SJCRH30 (cell line): ENCODE results near the gene PAN2. TPM values are rescaled to one million over a fixed set of nuclear protein-coding genes. Genes with fewer than 3 reads are reported as not detected.
"Not testable (repeated sequence)": the region's sequence is repeated elsewhere in the genome, so short reads cannot be mapped to it uniquely, and the experiment has no call there.

Experiments used
- DNase-seq, 2 experiments: peaks; one replicate each; pipeline ENCODE4 v3.0.0-alpha.2; 2015 to 2020
- H3K27ac ChIP-seq: fragments of 250-450 bp; sonication (Bioruptor Pico); 2 replicates; pipeline ENCODE4 v1.5.1; 2020; ENCODE audit warnings: mild to moderate bottlenecking, moderate library complexity
- H3K27me3 ChIP-seq: fragments of 250-450 bp; sonication (Bioruptor Pico); 2 replicates; pipeline ENCODE4 v1.5.1; 2020; ENCODE audit warnings: mild to moderate bottlenecking, moderate library complexity
- H3K36me3 ChIP-seq: fragments of 250-450 bp; sonication (Bioruptor Pico); 2 replicates; pipeline ENCODE4 v1.5.1; 2020; ENCODE audit warnings: mild to moderate bottlenecking, moderate library complexity
- H3K4me1 ChIP-seq: fragments of 250-450 bp; sonication (Bioruptor Pico); 2 replicates; pipeline ENCODE4 v1.5.1; 2020; ENCODE audit warnings: mild to moderate bottlenecking, moderate library complexity
- H3K4me3 ChIP-seq: fragments of 250-450 bp; sonication (Bioruptor Pico); 2 replicates; pipeline ENCODE4 v1.5.1; 2020; ENCODE audit warnings: mild to moderate bottlenecking, moderate library complexity
- H3K9me3 ChIP-seq: fragments of 250-450 bp; sonication (Bioruptor Pico); replicated peaks from 2 replicates; pipeline ENCODE4 v1.5.1; 2020; ENCODE audit warnings: mild to moderate bottlenecking, moderate library complexity
- total RNA-seq: library from RNA; depleted of rRNA; stranded (reverse); fragments of >200 nt; shearing (Covaris generic); gene quantifications from 2 replicates; pipeline ENCODE4 v1.2.3, GENCODE V29; 2014

PAN2 gene
- total RNA-seq, 1 experiment from 2014 or later = 27.9 TPM

DNA sequence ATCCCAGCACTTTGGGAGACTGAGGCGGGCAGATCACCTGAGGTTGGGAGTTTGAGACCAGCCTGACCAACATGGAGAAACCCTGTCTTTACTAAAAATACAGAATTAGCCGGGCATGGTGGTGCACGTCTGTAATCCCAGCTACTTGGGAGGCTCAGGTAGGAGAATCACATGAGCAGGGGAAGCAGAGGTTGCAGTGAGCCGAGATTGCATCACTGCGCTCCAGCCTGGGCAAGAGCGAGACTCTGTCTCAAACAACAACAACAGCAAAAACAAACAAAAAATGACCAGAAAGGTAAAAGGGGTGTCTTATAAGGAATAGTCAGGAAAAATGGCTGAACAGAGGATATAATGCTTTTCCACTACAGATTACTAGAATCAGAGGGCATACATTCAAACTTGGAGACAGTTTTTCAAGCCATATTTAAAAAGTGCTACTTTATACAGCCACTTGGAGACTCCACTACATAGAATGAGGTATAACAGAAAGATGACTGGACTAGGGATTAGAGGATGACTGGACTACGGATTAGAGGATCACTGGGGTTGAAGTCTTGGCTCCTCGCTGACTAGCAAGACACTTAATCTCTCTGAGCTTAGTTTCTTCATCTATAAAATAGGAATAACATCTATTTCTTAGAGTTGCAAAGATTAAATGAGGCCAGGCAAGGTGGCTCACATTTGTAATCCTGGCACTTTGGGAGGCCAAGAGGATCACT, 28.8 kb downstream of the PAN2 start:
- Histone ChIP-seq H3K27ac (no peak overlapping the region), H3K27me3 (no peaks in the 10 kb centered on the region), H3K4me1 (peaks cover 8% of the 10 kb centered on the region; the same call in 1 of the 2 replicates), H3K4me3 (no peak overlapping the region), H3K9me3 (no peaks in the 10 kb centered on the region), H3K36me3 (peaks cover 27% of the 10 kb centered on the region)
- DNase-seq = no peak

DNA sequence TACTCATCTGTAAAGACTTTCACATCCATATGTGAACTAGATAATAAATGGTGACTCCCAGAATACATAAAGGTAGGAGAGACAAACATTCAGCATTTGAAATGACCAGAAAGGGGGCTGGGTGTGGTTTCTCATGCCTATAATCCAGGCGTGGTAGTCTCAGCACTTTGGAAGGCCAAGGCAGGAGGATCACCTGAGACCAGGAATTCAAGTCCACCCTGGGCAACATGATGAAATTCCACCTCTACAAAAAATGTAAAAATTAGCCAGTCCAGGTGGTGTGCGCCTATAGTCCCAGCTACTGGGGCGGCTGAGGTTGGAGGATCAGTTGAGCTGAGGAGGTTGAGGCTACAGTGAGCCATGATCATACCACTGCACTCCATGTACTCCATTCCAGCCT, 29.5 kb downstream of the PAN2 start:
- Histone ChIP-seq H3K9me3 (no peaks in the 10 kb centered on the region), H3K27ac (no peak overlapping the region), H3K4me3 (no peak overlapping the region), H3K36me3 (peaks cover 22% of the 10 kb centered on the region), H3K4me1 (peaks cover 8% of the 10 kb centered on the region; the same call in 1 of the 2 replicates), H3K27me3 (no peaks in the 10 kb centered on the region)
- DNase-seq = no peak

DNA sequence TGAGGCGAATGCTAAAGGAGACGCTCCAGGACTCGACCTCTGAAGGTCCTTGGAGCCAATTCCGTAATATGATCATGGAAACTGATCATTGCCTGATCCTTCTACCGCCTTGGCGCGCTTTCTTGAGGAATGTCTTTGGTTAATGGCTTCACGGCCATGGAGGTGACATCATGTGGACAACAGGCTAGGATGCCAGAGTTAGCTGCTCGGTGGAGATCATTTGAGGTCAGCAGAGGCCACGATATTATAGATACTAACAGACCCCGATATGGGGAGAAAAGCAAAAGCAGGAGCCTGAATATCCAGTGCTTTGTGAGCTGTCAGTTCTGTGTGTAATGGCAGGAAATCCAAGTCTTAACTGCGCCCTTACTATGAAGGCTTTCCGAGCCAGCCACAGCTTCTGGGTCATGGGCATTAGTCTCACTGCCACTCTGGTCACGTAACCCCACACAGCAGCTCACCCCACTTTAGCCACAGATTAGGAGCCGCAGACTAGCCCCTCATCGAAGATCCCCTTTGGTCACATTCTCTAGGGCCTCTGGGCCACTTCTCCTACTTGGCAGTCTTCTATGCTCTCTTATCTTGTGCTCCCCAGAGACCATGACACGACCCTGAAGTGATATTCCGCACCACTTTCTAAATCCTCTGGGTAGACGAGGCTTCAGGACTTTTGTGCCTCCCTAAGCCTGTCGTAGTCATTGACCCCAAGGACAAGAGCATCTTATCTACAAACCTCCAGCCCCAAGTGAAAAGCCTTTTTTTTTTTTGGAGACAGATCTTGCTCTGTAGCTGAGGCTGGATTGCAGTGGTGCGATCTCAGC, 32.9 kb downstream of the PAN2 start:
- Histone ChIP-seq H3K4me1 (peaks cover 10% of the 10 kb centered on the region; the same call in 1 of the 2 replicates), H3K9me3 (no peaks in the 10 kb centered on the region), H3K4me3 (peak overlapping the region; percentile 85), H3K27me3 (no peaks in the 10 kb centered on the region), H3K27ac (peak overlapping the region; percentile 84), H3K36me3 (peaks cover 22% of the 10 kb centered on the region; the same call in 1 of the 2 replicates)
- DNase-seq = peak in 1 of 2 experiments; percentile 29

DNA sequence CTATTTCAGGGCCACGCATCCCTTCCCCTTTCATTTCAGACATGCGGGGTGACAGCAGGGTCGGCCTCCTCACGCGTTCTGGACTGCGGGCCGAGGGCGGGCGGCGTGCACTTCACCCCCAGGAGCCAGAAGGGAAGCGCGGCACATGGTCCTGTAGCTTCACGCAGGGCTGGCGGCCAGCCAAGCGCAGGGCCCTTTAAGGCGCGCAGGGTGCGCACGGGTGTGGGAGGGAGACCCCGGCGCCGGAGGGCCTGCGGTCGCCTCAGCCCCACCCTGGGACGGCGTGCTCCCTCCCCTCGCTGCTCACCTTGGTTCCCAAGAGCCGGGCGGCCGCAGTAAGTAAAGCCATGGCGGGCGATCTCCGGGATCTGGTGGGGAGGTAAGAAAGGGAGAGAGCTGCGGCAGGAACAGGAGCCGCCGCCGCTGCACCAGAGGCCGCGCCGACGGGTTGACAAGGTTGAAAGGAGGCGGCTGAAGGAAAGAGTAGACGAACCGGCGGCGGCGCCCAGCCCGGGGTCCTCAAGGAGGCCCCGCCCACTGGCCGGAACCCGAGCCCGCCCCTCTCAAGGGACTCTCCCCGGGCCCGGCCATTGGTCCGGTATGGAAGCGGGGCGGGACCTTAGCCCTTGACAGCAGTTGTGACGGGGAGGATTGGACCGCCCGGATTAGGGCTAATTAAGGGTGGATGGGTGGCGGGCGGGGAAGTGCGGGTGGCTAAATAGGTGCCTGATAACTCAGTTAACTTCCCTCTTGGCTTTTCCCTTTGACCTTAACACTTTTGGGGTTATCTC, 33.8 kb downstream of the PAN2 start, which contains the start of gene CS:
Gene CS (minus strand): TSS at position 478 of the 791 bp plus-strand sequence. CDS start 129 bp downstream, at position 349.
- Histone ChIP-seq H3K36me3 (peaks cover 21% of the 10 kb centered on the region; the same call in 1 of the 2 replicates), H3K9me3 (no peaks in the 10 kb centered on the region), H3K27ac (peak within 1 kb of the TSS; percentile 84), H3K4me1 (peaks cover 10% of the 10 kb centered on the region; the same call in 1 of the 2 replicates), H3K4me3 (peak within 1 kb of the TSS; percentile 85), H3K27me3 (no peaks in the 10 kb centered on the region)
- DNase-seq = peak; percentile 99

DNA sequence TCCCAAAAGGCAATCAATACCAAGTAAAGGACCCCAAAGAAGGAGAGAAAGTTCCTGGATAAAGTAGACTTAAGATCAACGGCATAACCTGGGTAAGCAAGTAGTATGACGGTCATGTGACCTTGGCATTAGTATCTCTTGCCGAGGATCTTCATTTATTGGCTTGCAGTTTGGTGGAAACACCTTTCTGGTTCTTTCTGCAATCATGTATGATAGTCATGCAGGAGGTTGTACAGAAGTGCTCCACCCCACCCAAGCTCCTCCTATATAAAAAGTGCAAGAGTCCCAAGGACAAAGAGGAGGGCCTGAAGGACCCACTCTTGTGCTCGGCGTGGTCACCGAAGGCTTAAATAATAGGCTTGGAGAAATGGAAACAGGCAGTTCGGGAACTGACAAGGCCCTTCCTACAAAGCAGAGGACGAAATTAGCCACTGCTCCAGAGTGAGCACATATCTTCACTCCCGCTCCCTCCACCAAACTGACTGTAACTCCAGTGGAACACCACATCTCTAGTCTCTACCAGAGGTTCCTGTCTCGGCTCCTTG, 34.4 kb downstream of the PAN2 start:
- Histone ChIP-seq H3K4me1 (peaks cover 10% of the 10 kb centered on the region; the same call in 1 of the 2 replicates), H3K27me3 (no peaks in the 10 kb centered on the region), H3K36me3 (peaks cover 22% of the 10 kb centered on the region; the same call in 1 of the 2 replicates), H3K9me3 (no peaks in the 10 kb centered on the region), H3K27ac (peak overlapping the region; percentile 84), H3K4me3 (peak overlapping the region; percentile 85)
- no peak for DNase-seq

DNA sequence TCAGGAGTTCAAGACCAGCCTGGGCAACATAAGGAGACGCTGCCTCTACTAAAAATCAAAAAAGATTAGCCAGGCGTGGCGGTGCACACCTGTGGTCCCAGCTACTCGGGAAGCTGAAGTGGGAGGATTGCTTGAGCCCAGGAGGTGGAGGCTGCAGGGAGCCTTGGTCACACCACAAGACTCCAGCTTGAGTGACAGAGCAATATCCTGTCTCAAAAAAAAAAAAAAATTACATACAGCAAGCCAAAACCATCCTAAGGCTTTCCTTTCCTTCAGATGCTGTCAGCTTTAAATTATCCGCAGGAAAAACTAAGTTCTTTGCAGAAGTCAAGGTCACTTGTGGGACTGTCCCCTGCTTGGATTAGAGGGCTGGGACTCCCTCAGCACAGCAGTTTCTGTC, 35.0 kb downstream of the PAN2 start:
- DNase-seq = no peak
- H3K27me3 ChIP-seq = no peaks in the 10 kb centered on the region
- peaks cover 25% of the 10 kb centered on the region; the same call in 1 of the 2 replicates for H3K36me3 ChIP-seq
- peak overlapping the region; percentile 85 for H3K4me3 ChIP-seq
- peaks cover 10% of the 10 kb centered on the region; the same call in 1 of the 2 replicates for H3K4me1 ChIP-seq
- H3K27ac ChIP-seq = no peak overlapping the region
- H3K9me3 ChIP-seq = no peaks in the 10 kb centered on the region

DNA sequence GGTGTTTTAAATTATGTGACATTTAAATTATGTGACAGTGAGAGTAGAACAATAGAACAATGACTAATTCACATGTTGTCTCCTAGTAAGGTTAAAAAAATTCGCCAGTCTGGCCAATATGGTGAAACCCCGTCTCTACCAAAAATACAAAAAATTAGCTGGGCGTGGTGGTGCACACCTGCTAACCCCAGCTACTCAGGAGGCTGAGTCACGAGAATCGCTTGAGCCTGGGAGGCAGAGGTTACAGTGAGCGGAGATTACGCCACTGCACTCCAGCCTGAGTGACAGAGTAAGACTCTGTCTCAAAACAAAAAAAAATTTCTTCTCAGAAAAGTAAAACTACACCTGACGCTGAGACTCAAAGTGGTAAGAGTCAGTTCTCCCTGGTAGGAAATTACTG, 36.4 kb downstream of the PAN2 start:
- Histone ChIP-seq H3K9me3 (no peaks in the 10 kb centered on the region), H3K27ac (no peak overlapping the region), H3K4me3 (no peak overlapping the region), H3K4me1 (peaks cover 10% of the 10 kb centered on the region; the same call in 1 of the 2 replicates), H3K27me3 (no peaks in the 10 kb centered on the region), H3K36me3 (peaks cover 30% of the 10 kb centered on the region; the same call in 1 of the 2 replicates)
- no peak for DNase-seq

DNA sequence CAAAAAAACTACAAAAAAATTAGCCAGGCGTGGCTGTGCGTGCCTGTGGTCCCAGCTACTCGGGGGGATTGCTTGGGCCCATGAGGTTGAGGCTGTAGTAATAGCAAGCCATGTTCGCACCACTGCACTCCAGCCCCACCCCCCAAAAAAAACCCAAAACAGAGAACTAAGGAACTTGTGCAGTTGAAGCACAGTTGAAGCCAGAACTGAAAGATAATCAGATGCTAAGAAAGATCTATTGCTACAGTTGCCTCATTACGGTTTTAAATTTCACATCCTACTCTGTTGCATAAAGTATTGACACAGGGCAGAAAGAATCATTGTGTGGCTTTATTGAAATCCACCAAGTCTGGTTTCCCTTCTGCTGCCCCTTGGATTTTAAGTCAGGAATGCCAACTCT, 37.5 kb downstream of the PAN2 start:
- 0 out of 2 replicates have a peak, but pooled peaks cover 6% of the 10 kb centered on the region for H3K4me1 ChIP-seq
- no peak overlapping the region for H3K4me3 ChIP-seq
- H3K27ac ChIP-seq = no peak overlapping the region
- H3K36me3 ChIP-seq = peaks cover 37% of the 10 kb centered on the region
- no peaks in the 10 kb centered on the region for H3K27me3 ChIP-seq
- H3K9me3 ChIP-seq = no peaks in the 10 kb centered on the region
- no peak for DNase-seq

DNA sequence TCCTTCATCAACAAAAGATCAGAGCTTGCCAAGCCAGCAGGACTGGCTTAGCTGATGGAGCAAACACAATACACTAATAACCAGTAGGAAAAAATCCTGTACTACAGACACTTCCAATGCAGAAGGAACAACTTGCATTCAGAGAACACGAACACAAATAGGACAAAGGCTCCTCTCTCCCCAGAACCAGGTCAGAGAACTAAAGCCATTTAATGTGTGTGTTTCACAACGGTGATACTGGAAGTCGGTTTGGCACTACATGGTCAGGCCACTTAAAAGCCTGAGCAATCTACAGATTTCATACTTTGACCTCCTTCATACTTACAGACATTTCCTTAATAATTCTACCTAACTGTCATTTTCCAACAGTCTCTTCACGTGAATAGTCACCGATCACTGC, 40.0 kb downstream of the PAN2 start:
- no peaks in the 10 kb centered on the region for H3K27me3 ChIP-seq
- H3K4me3 ChIP-seq = no peak overlapping the region
- no peak for DNase-seq
- no peak overlapping the region for H3K27ac ChIP-seq
- H3K4me1 ChIP-seq = 0 out of 2 replicates have a peak, but pooled peaks cover 2% of the 10 kb centered on the region
- H3K36me3 ChIP-seq = peaks cover 58% of the 10 kb centered on the region
- H3K9me3 ChIP-seq = no peaks in the 10 kb centered on the region

DNA sequence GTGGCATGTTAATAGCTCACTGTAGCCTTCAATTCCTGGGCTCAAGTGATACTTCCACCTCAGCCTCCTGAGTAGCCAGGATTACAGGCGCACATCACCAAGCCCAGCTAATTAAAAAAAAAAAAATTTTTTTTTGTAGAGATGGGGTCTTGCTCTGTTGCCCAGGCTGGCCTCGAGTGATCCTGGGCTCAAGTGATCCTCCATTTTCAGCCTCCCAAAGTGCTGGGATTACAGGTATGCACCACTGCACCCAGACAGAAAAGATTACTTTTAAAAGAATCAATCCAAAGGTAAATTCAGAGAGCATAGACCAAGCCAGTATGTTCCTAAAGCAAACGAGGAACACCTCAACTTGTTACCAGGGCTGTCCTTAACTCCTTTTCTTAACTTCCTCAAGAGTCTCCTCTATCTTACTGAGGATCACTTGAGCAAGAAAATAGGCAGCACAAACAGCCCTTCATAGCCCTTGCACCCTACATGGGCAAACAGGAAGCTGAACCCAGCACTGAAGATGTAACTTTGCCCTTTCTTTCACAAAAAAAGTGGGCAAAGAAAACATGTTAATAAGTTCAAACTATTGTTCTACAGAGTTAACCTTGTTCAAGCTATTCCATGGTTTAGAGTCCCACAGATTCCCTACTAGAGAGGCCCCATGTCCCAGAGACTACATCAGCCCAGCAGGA, 45.0 kb downstream of the PAN2 start:
- H3K36me3 ChIP-seq = peaks cover 65% of the 10 kb centered on the region

DNA sequence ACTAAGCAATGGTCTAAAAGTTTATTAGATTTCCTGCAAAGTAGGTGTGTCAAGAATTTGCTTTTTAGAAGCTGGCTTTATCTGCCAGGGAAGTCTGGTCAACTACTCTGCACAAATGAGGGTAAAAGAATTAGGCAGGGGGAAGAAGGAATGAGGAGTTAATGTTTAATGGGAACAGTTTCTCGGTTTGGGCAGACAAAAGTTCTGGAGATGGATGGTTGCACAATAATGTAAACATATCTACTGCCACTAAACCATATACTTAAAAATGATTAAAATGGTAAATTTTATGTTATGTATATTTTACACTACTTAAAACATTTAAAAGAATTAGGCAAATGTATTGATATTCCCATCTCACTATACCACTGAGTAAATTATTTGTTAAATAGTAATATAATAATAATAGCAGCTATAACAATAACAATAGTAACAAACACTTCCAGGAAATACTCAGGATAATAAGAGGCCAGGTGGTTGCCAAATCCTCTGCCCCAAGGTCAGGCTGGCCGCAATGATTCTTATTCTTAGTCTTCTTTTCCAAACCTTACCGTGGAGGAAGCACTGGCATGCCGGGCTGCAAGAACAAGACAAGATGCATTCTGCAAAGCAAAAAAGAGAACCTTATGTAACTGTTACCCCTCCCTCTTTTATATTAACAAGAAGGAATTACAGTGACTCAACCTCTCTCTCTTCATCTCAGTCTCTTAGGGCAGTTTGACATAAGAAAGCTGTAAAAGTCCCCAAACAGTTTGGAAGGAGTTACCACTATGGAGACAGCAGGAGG, 47.6 kb downstream of the PAN2 start:
- no peaks in the 10 kb centered on the region for H3K4me1 ChIP-seq
- H3K9me3 ChIP-seq = no peaks in the 10 kb centered on the region
- H3K27ac ChIP-seq = no peak overlapping the region
- no peaks in the 10 kb centered on the region for H3K27me3 ChIP-seq
- no peak overlapping the region for H3K4me3 ChIP-seq
- peaks cover 76% of the 10 kb centered on the region for H3K36me3 ChIP-seq
- no peak for DNase-seq

More for the DNA sequence above, 45.0 kb downstream of the PAN2 start:
- no peak overlapping the region for H3K4me3 ChIP-seq
- no peaks in the 10 kb centered on the region for H3K9me3 ChIP-seq
- DNase-seq = no peak
- H3K27me3 ChIP-seq = no peaks in the 10 kb centered on the region
- no peaks in the 10 kb centered on the region for H3K4me1 ChIP-seq
- no peak overlapping the region for H3K27ac ChIP-seq

DNA sequence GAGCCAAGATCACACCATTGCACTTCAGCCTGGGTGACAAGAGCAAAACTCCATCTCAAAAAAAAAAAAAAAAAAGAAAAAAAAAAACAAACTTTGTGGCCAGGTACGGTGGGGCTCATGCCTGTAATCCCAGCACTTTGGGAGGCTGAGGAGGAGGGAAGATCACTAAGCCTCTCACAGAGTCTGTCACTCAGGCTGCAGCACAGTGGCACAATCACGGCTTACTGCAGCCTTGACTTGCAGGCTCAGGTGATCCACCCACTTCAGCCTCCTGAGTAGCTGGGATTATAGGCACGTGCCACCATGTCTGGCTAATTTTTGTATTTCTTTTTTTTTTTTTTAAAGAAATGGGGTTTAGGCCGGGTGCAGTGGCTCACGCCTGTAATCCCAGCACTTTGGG, 49.5 kb downstream of the PAN2 start:
- not testable (repeated sequence) for H3K27ac ChIP-seq, H3K4me1 ChIP-seq, H3K27me3 ChIP-seq, H3K9me3 ChIP-seq, H3K4me3 ChIP-seq, DNase-seq
- H3K36me3 ChIP-seq = peaks cover 77% of the 10 kb centered on the region

DNA sequence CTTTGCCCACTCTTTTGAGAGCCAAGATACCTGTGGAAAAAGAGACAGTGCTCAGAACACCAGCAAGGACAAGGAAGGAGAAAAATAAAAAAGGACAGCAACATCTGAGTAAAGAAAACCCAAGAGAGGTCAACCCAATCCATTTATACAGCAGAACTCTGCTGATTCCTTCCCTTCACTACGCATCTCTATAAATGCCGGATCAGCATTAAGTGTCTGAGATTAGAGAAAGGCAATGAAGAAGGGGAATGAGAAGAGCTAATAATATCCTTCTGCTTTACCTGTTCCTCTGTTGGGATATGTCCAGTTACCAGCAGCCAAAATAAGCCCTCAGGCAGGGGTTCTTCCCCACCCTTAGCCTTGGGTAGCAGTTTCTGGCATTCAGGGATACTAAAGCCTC, 51.2 kb downstream of the PAN2 start:
- no peaks in the 10 kb centered on the region for H3K4me1 ChIP-seq
- peaks cover 82% of the 10 kb centered on the region for H3K36me3 ChIP-seq
- no peak overlapping the region for H3K4me3 ChIP-seq
- DNase-seq = no peak
- no peaks in the 10 kb centered on the region for H3K9me3 ChIP-seq
- no peaks in the 10 kb centered on the region for H3K27me3 ChIP-seq
- no peak overlapping the region for H3K27ac ChIP-seq
